IMR-90 (cell line): ENCODE results near the gene RYR2. TPM values are rescaled to one million over a fixed set of nuclear protein-coding genes. Genes with fewer than 3 reads are reported as not detected.

Experiments used
- ATAC-seq: fragments of 200-7000 bp; cut with Tn5 transposase; 2 replicates; pipeline ENCODE4 v1.9.1; 2020; ENCODE audit warnings: low read depth, mild to moderate bottlenecking, moderate library complexity
- BruUV-seq: library from RNA; stranded (reverse); fragments of 400-500 nt; replicated peaks from 2 replicates; lab custom pipeline; 2021; lab: Mats Ljungman, UMichigan
- CTCF ChIA-PET: fragments of 300-600 bp; formaldehyde crosslinking; extraction: SDS; loops from one replicate; lab custom pipeline; 2021; ENCODE audit warnings: antibody characterized with exemption; lab: Yijun Ruan, JAX
- POLR2A ChIA-PET: fragments of 300-600 bp; sonication (Branson Sonifier 250); formaldehyde crosslinking; loops from one replicate; lab custom pipeline; 2022; ENCODE audit warnings: antibody characterized with exemption; ENCODE audit not compliant: unreplicated experiment; lab: Charles Lee
- DNase-seq: peaks from one replicate; pipeline ENCODE4 v3.0.0; 2013
- H2AFZ ChIP-seq: replicated peaks from 2 replicates; pipeline ENCODE3; 2013; ENCODE audit warnings: low read length, mild to moderate bottlenecking; ENCODE audit not compliant: poor library complexity
- H2AK5ac ChIP-seq: 2 replicates; pipeline ENCODE4 v1.6.1; 2013; ENCODE audit warnings: low read depth, low read length, inconsistent platforms
- H2AK9ac ChIP-seq: replicated peaks from 2 replicates; pipeline ENCODE3; 2013; ENCODE audit warnings: mild to moderate bottlenecking, low read depth, low read length, moderate library complexity; ENCODE audit not compliant: poor library complexity
- H2BK120ac ChIP-seq: 2 replicates; pipeline ENCODE4 v1.6.1; 2013; ENCODE audit warnings: low read depth, low read length, inconsistent platforms
- H2BK15ac ChIP-seq: 3 replicates; pipeline ENCODE4 v1.6.1; 2013; ENCODE audit warnings: low read depth, low read length, inconsistent platforms
- H2BK20ac ChIP-seq: 2 replicates; pipeline ENCODE4 v1.6.1; 2013; ENCODE audit warnings: low read depth, mild to moderate bottlenecking, inconsistent platforms, low read length, moderate library complexity
- H2BK5ac ChIP-seq: 2 replicates; pipeline ENCODE4 v1.6.1; 2013; ENCODE audit warnings: mild to moderate bottlenecking, low read depth, low read length, inconsistent platforms; ENCODE audit not compliant: poor library complexity, severe bottlenecking
- H3K14ac ChIP-seq: replicated peaks from 2 replicates; pipeline ENCODE4 v1.6.1; 2013; ENCODE audit warnings: low read depth, low read length, inconsistent platforms
- H3K18ac ChIP-seq: 2 replicates; pipeline ENCODE4 v1.6.1; 2013; ENCODE audit warnings: low read depth, low read length, control low read depth
- H3K23ac ChIP-seq: 2 replicates; pipeline ENCODE4 v1.6.1; 2013; ENCODE audit warnings: low read depth, low read length, inconsistent platforms
- H3K27ac ChIP-seq: 2 replicates; pipeline ENCODE4 v1.5.1; 2013; ENCODE audit warnings: mild to moderate bottlenecking, control low read depth, low read length; ENCODE audit not compliant: insufficient read depth
- H3K27me3 ChIP-seq: 2 replicates; pipeline ENCODE4 v1.6.1; 2013; ENCODE audit warnings: low read length; ENCODE audit not compliant: control insufficient read depth, insufficient read depth
- H3K36me3 ChIP-seq: 2 replicates; pipeline ENCODE4 v1.6.1; 2013; ENCODE audit warnings: low read length, mixed read lengths; ENCODE audit not compliant: control insufficient read depth, insufficient read depth
- H3K4ac ChIP-seq: 2 replicates; pipeline ENCODE4 v1.6.1; 2013; ENCODE audit warnings: low read depth, low read length, inconsistent platforms
- H3K4me1 ChIP-seq: 2 replicates; pipeline ENCODE4 v1.6.1; 2013; ENCODE audit warnings: low read length, mixed read lengths; ENCODE audit not compliant: control insufficient read depth, insufficient read depth
- H3K4me2 ChIP-seq: 2 replicates; pipeline ENCODE4 v1.6.1; 2013; ENCODE audit warnings: low read depth, mild to moderate bottlenecking, control low read depth, low read length, moderate library complexity
- H3K4me3 ChIP-seq: 2 replicates; pipeline ENCODE4 v1.5.1; 2013; ENCODE audit warnings: low read depth, mild to moderate bottlenecking, control low read depth, low read length, moderate library complexity; ENCODE audit not compliant: insufficient read depth
- H3K56ac ChIP-seq: 2 replicates; pipeline ENCODE4 v1.6.1; 2013; ENCODE audit warnings: low read length, inconsistent platforms; ENCODE audit not compliant: insufficient read depth; ENCODE audit errors: extremely low read depth
- H3K79me1 ChIP-seq, 2 experiments: 2 replicates each; pipeline ENCODE4 v1.6.1; 2013; ENCODE audit warnings: low read length in 2 of 2, inconsistent platforms in 1 of 2, low read depth in 1 of 2
- H3K9ac ChIP-seq: 2 replicates; pipeline ENCODE4 v1.6.1; 2013; ENCODE audit warnings: low read depth, low read length, control low read depth
- H3K9me1 ChIP-seq: 2 replicates; pipeline ENCODE4 v1.6.1; 2013; ENCODE audit warnings: low read length, inconsistent platforms; ENCODE audit not compliant: insufficient read depth
- H3K9me3 ChIP-seq: 2 replicates; pipeline ENCODE4 v1.6.1; 2013; ENCODE audit warnings: low read length; ENCODE audit not compliant: control insufficient read depth, insufficient read depth
- H4K20me1 ChIP-seq: 2 replicates; pipeline ENCODE4 v1.6.1; 2013; ENCODE audit warnings: low read length, inconsistent platforms; ENCODE audit not compliant: insufficient read depth
- H4K5ac ChIP-seq: 2 replicates; pipeline ENCODE4 v1.6.1; 2013; ENCODE audit warnings: mild to moderate bottlenecking, low read depth, low read length, control low read depth
- H4K8ac ChIP-seq, 2 experiments: 2 replicates each; pipeline ENCODE4 v1.6.1; 2013; ENCODE audit warnings: low read depth in 2 of 2, low read length in 2 of 2, control low read depth in 1 of 2, inconsistent platforms in 1 of 2
- H4K91ac ChIP-seq: 2 replicates; pipeline ENCODE4 v1.6.1; 2013; ENCODE audit warnings: low read depth, low read length, inconsistent platforms; ENCODE audit not compliant: insufficient read depth
- BHLHE40 ChIP-seq: fragments of 150-350 bp; IDR thresholded peaks from 2 replicates; pipeline ENCODE4 v1.6.1; 2016; ENCODE audit warnings: mild to moderate bottlenecking, low read depth, low read length
- CEBPB ChIP-seq: IDR thresholded peaks from 2 replicates; pipeline ENCODE4 v1.6.1; 2012; ENCODE audit warnings: low read depth, low read length, improper control_type of control experiment
- CHD1 ChIP-seq: IDR thresholded peaks from 2 replicates; pipeline ENCODE4 v1.6.1; 2012; ENCODE audit warnings: low read depth, low read length, improper control_type of control experiment
- ELK1 ChIP-seq: fragments of 150-350 bp; IDR thresholded peaks from 2 replicates; pipeline ENCODE4 v1.6.1; 2016; ENCODE audit warnings: low read depth, mild to moderate bottlenecking, low read length, moderate library complexity, borderline replicate concordance
- FOS ChIP-seq: fragments of 150-350 bp; IDR thresholded peaks from 2 replicates; pipeline ENCODE4 v1.6.1; 2016; ENCODE audit warnings: low read depth, low read length
- MAFK ChIP-seq: IDR thresholded peaks from 2 replicates; pipeline ENCODE4 v1.6.1; 2012; ENCODE audit warnings: low read depth, low read length, improper control_type of control experiment
- MXI1 ChIP-seq: IDR thresholded peaks from 2 replicates; pipeline ENCODE4 v1.6.1; 2012; ENCODE audit warnings: low read depth, mild to moderate bottlenecking, low read length, moderate library complexity, borderline replicate concordance
- NFE2L2 ChIP-seq: fragments of 150-350 bp; IDR thresholded peaks from 2 replicates; pipeline ENCODE4 v1.6.1; 2016; ENCODE audit warnings: low read depth, mild to moderate bottlenecking, low read length
- POLR2A ChIP-seq: IDR thresholded peaks from 2 replicates; pipeline ENCODE4 v1.6.1; 2012; ENCODE audit warnings: mild to moderate bottlenecking, low read depth, low read length
- RAD21 ChIP-seq: IDR thresholded peaks from 2 replicates; pipeline ENCODE4 v1.6.1; 2012; ENCODE audit warnings: low read length, improper control_type of control experiment
- RCOR1 ChIP-seq: IDR thresholded peaks from 2 replicates; pipeline ENCODE4 v1.6.1; 2012; ENCODE audit warnings: mild to moderate bottlenecking, low read length, improper control_type of control experiment; ENCODE audit not compliant: insufficient replicate concordance
- RFX5 ChIP-seq: IDR thresholded peaks from 2 replicates; pipeline ENCODE4 v1.8.0; 2012; ENCODE audit warnings: low read depth, mild to moderate bottlenecking, low read length, moderate library complexity
- SMC3 ChIP-seq: fragments of 150-350 bp; IDR thresholded peaks from 2 replicates; pipeline ENCODE4 v1.6.1; 2016; ENCODE audit warnings: low read depth, mild to moderate bottlenecking, antibody characterized with exemption, low read length, moderate library complexity
- USF2 ChIP-seq: fragments of 150-350 bp; IDR thresholded peaks from 2 replicates; pipeline ENCODE4 v1.6.1; 2017; ENCODE audit warnings: mild to moderate bottlenecking, antibody characterized with exemption, low read length, low read depth
- WGBS, 2 experiments: methylation state at CpG; one replicate each; pipeline versions ENCODE4 v1.1.5 to v1.1.7; 2013; ENCODE audit warnings: missing lambda C conversion rate in 2 of 2; ENCODE audit not compliant: insufficient read length in 1 of 2; ENCODE audit errors: extremely low coverage in 2 of 2; 5-methylcytosine and 5-hydroxymethylcytosine counted together
- dilution Hi-C: fragments of 300-500 bp; cut with HindIII; formaldehyde crosslinking; loops from one replicate; pipeline ENCODE4 v1.14.3; 2018; ENCODE audit warnings: low sequenced_read_pairs; ENCODE audit not compliant: unreplicated experiment
- in situ Hi-C: fragments of 300-500 bp; cut with MboI; formaldehyde crosslinking; loops from 3 replicates; pipeline ENCODE4 v1.14.3; 2019; ENCODE audit warnings: low sequenced_read_pairs, inconsistent platforms, mixed read lengths
- intact Hi-C: fragments of 100-400 bp; cut with micrococcal nuclease; formaldehyde crosslinking; loops from 2 replicates; pipeline ENCODE4 v1.10.0; 2022
- polyA plus RNA-seq, 3 experiments: library from polyadenylated mRNA; depleted of rRNA; stranded (reverse); fragments of >200 nt; gene quantifications; 2 replicates each; pipeline ENCODE4 v1.2.3, GENCODE V29; 2012; ENCODE audit warnings: low replicate concordance in 1 of 3
- total RNA-seq: library from RNA; depleted of rRNA; stranded (reverse); fragments of >200 nt; gene quantifications from 2 replicates; pipeline ENCODE4 v1.2.3, GENCODE V29; 2012
- TF ChIP-seq, protein P1 (sequence below): conservative IDR thresholded peaks from 2 replicates; pipeline ENCODE4 v1.5.1; 2012; ENCODE audit warnings: mild to moderate bottlenecking, low read depth, low read length, improper control_type of control experiment

Gene RYR2
- total and polyA plus RNA-seq, 2 of the 4 experiments (the other 2 are of a cell fraction): not detected

GRCh38 chr1:237700181-237700580 is 658.2 kb downstream of the RYR2 start:
- H2AFZ ChIP-seq: no peak overlapping the region
- TF ChIP-seq RCOR1 (no peak), RAD21 (no peak), NFE2L2 (no peak), USF2 (no peak), CHD1 (no peak), SMC3 (no peak), MXI1 (no peak), RFX5 (no peak), POLR2A (no peak), CEBPB (no peak), ELK1 (no peak), MAFK (no peak), FOS (no peak), BHLHE40 (no peak)
- TF ChIP-seq, protein P1, sequence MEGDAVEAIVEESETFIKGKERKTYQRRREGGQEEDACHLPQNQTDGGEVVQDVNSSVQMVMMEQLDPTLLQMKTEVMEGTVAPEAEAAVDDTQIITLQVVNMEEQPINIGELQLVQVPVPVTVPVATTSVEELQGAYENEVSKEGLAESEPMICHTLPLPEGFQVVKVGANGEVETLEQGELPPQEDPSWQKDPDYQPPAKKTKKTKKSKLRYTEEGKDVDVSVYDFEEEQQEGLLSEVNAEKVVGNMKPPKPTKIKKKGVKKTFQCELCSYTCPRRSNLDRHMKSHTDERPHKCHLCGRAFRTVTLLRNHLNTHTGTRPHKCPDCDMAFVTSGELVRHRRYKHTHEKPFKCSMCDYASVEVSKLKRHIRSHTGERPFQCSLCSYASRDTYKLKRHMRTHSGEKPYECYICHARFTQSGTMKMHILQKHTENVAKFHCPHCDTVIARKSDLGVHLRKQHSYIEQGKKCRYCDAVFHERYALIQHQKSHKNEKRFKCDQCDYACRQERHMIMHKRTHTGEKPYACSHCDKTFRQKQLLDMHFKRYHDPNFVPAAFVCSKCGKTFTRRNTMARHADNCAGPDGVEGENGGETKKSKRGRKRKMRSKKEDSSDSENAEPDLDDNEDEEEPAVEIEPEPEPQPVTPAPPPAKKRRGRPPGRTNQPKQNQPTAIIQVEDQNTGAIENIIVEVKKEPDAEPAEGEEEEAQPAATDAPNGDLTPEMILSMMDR: no peak
- H3K14ac ChIP-seq: no peak overlapping the region
- no peak overlapping the region for H3K23ac ChIP-seq
- no peak overlapping the region for H3K27ac ChIP-seq
- in situ Hi-C loops: no loop called here
- H4K91ac ChIP-seq: no peak overlapping the region
- ChIA-PET CTCF (no interaction called here), POLR2A (no interaction called here)
- dilution Hi-C loops: no loop called here
- H3K56ac ChIP-seq: no peak overlapping the region
- no peak overlapping the region for H3K4me2 ChIP-seq
- H2AK9ac ChIP-seq: no peak overlapping the region
- H3K4me3 ChIP-seq: no peak overlapping the region
- no peaks in the 10 kb centered on the region for H3K4me1 ChIP-seq
- H3K18ac ChIP-seq: no peak overlapping the region
- H3K4ac ChIP-seq: no peak overlapping the region
- H2BK5ac ChIP-seq: no peak overlapping the region
- no peaks in the 10 kb centered on the region for H4K20me1 ChIP-seq
- no TSS peak for BruUV-seq
- no peaks in the 10 kb centered on the region for H3K27me3 ChIP-seq
- H4K5ac ChIP-seq: no peak overlapping the region
- no peaks in the 10 kb centered on the region for H3K9me1 ChIP-seq
- H3K9me3 ChIP-seq: no peaks in the 10 kb centered on the region
- H4K8ac ChIP-seq: no peak overlapping the region
- no peak overlapping the region for H2BK120ac ChIP-seq
- no peak overlapping the region for H2AK5ac ChIP-seq
- H2BK20ac ChIP-seq: no peak overlapping the region
- no peaks in the 10 kb centered on the region for H3K36me3 ChIP-seq
- no peak overlapping the region for H3K9ac ChIP-seq
- no peak overlapping the region for H2BK15ac ChIP-seq
- H3K79me1 ChIP-seq: no peaks in the 10 kb centered on the region
- intact Hi-C loops: no loop called here
- WGBS, 2 experiments: no CpG with 5 or more reads among the region's 5 CpGs
- no peak for ATAC-seq
- DNase-seq: no peak
